HepG2 (cell line): ENCODE results near the gene HNRNPUL1. TPM values are rescaled to one million over a fixed set of nuclear protein-coding genes. Genes with fewer than 3 reads are reported as not detected.

Experiments used
- AGO1 ChIP-seq: fragments of 200-400 bp; formaldehyde crosslinking; IDR thresholded peaks from 2 replicates; pipeline ENCODE4 v1.6.1; 2017; ENCODE audit warnings: mild to moderate bottlenecking, low read depth, low read length, moderate library complexity; ENCODE audit not compliant: poor library complexity, severe bottlenecking
- CEBPB ChIP-seq: IDR thresholded peaks from 2 replicates; pipeline ENCODE4 v1.6.1; 2011; ENCODE audit warnings: low read depth, low read length, improper control_type of control experiment, borderline replicate concordance
- EEA1 ChIP-seq: sonication (generic); formaldehyde crosslinking; IDR thresholded peaks from 2 replicates; pipeline ENCODE4 v1.5.1; 2020; ENCODE audit warnings: mild to moderate bottlenecking, missing genetic modification reagents, borderline replicate concordance
- ERF ChIP-seq: IDR thresholded peaks from 2 replicates; pipeline ENCODE4 v1.6.1; 2018; ENCODE audit warnings: missing biosample characterization, missing genetic modification reagents
- FOXK1 ChIP-seq: sonication (generic); formaldehyde crosslinking; IDR thresholded peaks from 2 replicates; pipeline ENCODE4 v1.4.0; 2020; ENCODE audit warnings: low read depth, missing genetic modification reagents, borderline replicate concordance
- KDM3A ChIP-seq: IDR thresholded peaks from 2 replicates; pipeline ENCODE4 v1.6.1; 2018; ENCODE audit warnings: low read depth, missing compliant biosample characterization
- MIXL1 ChIP-seq: IDR thresholded peaks from 2 replicates; pipeline ENCODE4 v1.6.1; 2016
- NFKB2 ChIP-seq: sonication (generic); formaldehyde crosslinking; IDR thresholded peaks from 2 replicates; pipeline ENCODE4 v1.4.0; 2020; ENCODE audit warnings: missing genetic modification reagents, borderline replicate concordance
- NR2C2 ChIP-seq: sonication (generic); formaldehyde crosslinking; IDR thresholded peaks from 2 replicates; pipeline ENCODE4 v1.4.0; 2020; ENCODE audit warnings: missing genetic modification reagents, mild to moderate bottlenecking, moderate library complexity, borderline replicate concordance
- NR2F1 ChIP-seq, 2 experiments: fragments of 450-650 bp in 1 of 2; formaldehyde crosslinking in 1 of 2; IDR thresholded peaks; 2 replicates each; pipeline versions ENCODE4 v1.5.0 to v1.6.1; 2016 to 2020; ENCODE audit warnings: mild to moderate bottlenecking in 1 of 2, missing compliant biosample characterization in 1 of 2, missing genetic modification reagents in 1 of 2, moderate library complexity in 1 of 2
- PITX1 ChIP-seq: sonication (generic); formaldehyde crosslinking; IDR thresholded peaks from 2 replicates; pipeline ENCODE4 v1.5.1; 2020; ENCODE audit warnings: mild to moderate bottlenecking, missing genetic modification reagents
- POGZ ChIP-seq: sonication (generic); formaldehyde crosslinking; IDR thresholded peaks from 2 replicates; pipeline ENCODE4 v1.4.0; 2020; ENCODE audit warnings: mild to moderate bottlenecking, missing genetic modification reagents
- RFX5 ChIP-seq: IDR thresholded peaks from 2 replicates; pipeline ENCODE4 v1.6.1; 2011; ENCODE audit warnings: low read depth, low read length, improper control_type of control experiment
- SKI ChIP-seq: fragments of 450-650 bp; IDR thresholded peaks from one replicate; pipeline ENCODE4 v1.6.1; 2018; ENCODE audit warnings: mild to moderate bottlenecking; ENCODE audit not compliant: partially characterized antibody
- TBX2 ChIP-seq: sonication (generic); formaldehyde crosslinking; IDR thresholded peaks from 2 replicates; pipeline ENCODE4 v1.5.0; 2020; ENCODE audit warnings: missing genetic modification reagents, mild to moderate bottlenecking, borderline replicate concordance
- TBX3 ChIP-seq: fragments of 450-650 bp; IDR thresholded peaks from 2 replicates; pipeline ENCODE4 v1.6.1; 2017; ENCODE audit warnings: antibody characterized with exemption, mild to moderate bottlenecking, inconsistent platforms, borderline replicate concordance
- ZBTB3 ChIP-seq: sonication (generic); formaldehyde crosslinking; IDR thresholded peaks from 2 replicates; pipeline ENCODE4 v1.4.0; 2020; ENCODE audit warnings: low read depth, mild to moderate bottlenecking, moderate library complexity, missing genetic modification reagents, borderline replicate concordance
- ZNF589 ChIP-seq: sonication (generic); formaldehyde crosslinking; conservative IDR thresholded peaks from 2 replicates; pipeline ENCODE4 v1.8.0; 2022; ENCODE audit warnings: mild to moderate bottlenecking, moderate library complexity, missing genetic modification reagents
- ZNF674 ChIP-seq: sonication (generic); formaldehyde crosslinking; IDR thresholded peaks from 2 replicates; pipeline ENCODE4 v1.5.0; 2020; ENCODE audit warnings: low read depth, mild to moderate bottlenecking, missing genetic modification reagents
- ZNF878 ChIP-seq: sonication (generic); formaldehyde crosslinking; IDR thresholded peaks from 2 replicates; pipeline ENCODE4 v1.8.1; 2023; ENCODE audit warnings: mild to moderate bottlenecking, missing genetic modification reagents, moderate library complexity
- polyA plus RNA-seq, 8 experiments: library from polyadenylated mRNA; depleted of rRNA in 3 of 8; stranded (reverse) in 7 of 8; unstranded in 1 of 8; fragments of >200 nt; fragmentation: Illumina TruSeq in 4 of 8; extraction: Trizol in 4 of 8; gene quantifications; 2 replicates each; pipeline versions ENCODE4 v1.2.1 to v1.2.3, GENCODE V29; 2011 to 2016; ENCODE audit warnings: low read depth in 4 of 8, missing spikeins in 1 of 8, mixed read lengths in 1 of 8; ENCODE audit not compliant: insufficient read depth in 1 of 8
- total RNA-seq, 5 experiments: library from RNA; depleted of rRNA; stranded (reverse); fragments of >200 nt; fragmentation: Illumina TruSeq; extraction: Trizol; gene quantifications; 2 replicates each; pipeline ENCODE4 v1.2.3, GENCODE V29; 2016; ENCODE audit warnings: low read depth in 1 of 5
- TF ChIP-seq, protein P1 (sequence below): sonication (generic); formaldehyde crosslinking; conservative IDR thresholded peaks from 2 replicates; pipeline ENCODE4 v1.4.0; 2020; ENCODE audit warnings: mild to moderate bottlenecking, missing genetic modification reagents, moderate library complexity
- TF ChIP-seq, protein P2 (sequence below): sonication (generic); formaldehyde crosslinking; conservative IDR thresholded peaks from 2 replicates; pipeline ENCODE4 v1.4.0; 2020; ENCODE audit warnings: missing genetic modification reagents
- TF ChIP-seq, protein P3 (sequence below): sonication (generic); formaldehyde crosslinking; IDR thresholded peaks from 2 replicates; pipeline ENCODE4 v1.4.0; 2020; ENCODE audit warnings: missing genetic modification reagents, borderline replicate concordance

HNRNPUL1 gene
- total and polyA plus RNA-seq, 2 of the 13 experiments (the other 11 are each of a cell fraction or from before 2014, with no cell fraction given), result 30.9 to 81.7 TPM

DNA sequence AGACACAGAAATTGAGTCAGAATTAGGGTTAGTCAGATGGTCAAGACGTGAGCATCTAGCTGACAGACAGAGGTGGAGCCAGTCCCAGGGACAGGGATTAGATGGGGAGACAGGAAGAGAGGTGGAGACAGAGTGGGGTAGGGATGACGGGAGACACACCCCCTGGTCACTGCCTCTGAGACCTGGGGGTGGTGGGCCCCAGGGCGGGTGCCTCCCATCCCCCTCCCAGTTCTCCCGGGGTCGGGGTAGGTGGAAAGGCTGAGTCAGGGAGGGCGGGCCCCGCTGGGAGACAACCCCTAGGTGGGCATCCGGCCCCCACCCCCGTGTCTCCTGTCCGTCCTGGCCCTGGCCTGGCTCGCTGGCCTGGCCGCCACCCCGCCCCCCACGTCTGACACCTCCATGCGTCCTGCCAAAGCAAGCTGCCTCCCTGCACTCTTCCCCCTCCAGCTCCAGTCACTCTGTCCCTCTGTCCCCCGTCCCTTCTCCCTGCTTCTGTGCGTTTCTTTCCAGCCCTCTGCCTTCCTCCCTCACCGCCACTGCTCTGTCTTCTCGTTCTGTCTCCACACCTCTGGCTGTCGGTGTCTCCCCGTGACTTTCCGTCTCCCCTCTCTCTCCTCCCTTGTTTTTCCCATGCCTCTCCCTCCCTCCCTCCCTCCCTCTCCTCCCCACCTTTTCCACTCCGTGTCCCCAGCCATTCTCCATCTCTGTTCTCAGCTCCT is 60.9 kb downstream of the HNRNPUL1 start (continued):
- TF ChIP-seq, protein P1, sequence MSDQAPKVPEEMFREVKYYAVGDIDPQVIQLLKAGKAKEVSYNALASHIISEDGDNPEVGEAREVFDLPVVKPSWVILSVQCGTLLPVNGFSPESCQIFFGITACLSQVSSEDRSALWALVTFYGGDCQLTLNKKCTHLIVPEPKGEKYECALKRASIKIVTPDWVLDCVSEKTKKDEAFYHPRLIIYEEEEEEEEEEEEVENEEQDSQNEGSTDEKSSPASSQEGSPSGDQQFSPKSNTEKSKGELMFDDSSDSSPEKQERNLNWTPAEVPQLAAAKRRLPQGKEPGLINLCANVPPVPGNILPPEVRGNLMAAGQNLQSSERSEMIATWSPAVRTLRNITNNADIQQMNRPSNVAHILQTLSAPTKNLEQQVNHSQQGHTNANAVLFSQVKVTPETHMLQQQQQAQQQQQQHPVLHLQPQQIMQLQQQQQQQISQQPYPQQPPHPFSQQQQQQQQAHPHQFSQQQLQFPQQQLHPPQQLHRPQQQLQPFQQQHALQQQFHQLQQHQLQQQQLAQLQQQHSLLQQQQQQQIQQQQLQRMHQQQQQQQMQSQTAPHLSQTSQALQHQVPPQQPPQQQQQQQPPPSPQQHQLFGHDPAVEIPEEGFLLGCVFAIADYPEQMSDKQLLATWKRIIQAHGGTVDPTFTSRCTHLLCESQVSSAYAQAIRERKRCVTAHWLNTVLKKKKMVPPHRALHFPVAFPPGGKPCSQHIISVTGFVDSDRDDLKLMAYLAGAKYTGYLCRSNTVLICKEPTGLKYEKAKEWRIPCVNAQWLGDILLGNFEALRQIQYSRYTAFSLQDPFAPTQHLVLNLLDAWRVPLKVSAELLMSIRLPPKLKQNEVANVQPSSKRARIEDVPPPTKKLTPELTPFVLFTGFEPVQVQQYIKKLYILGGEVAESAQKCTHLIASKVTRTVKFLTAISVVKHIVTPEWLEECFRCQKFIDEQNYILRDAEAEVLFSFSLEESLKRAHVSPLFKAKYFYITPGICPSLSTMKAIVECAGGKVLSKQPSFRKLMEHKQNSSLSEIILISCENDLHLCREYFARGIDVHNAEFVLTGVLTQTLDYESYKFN, result peak; percentile 69
- TF ChIP-seq NR2C2 (CRISPR knock-in tag) (no peak; the same call in 1 of the 2 replicates), ZBTB3 (CRISPR knock-in tag) (no peak), MIXL1 (peak; percentile 27; the same call in 1 of the 2 replicates), CEBPB (no peak), PITX1 (peak; percentile 86), TBX3 (peak; percentile 80; the same call in 1 of the 2 replicates), TBX2 (CRISPR knock-in tag) (peak; percentile 59; the same call in 1 of the 2 replicates), ZNF878 (CRISPR knock-in tag) (0 out of 2 replicates have a peak, but pooled peaks have one; percentile 43), AGO1 (peak; percentile 89), ERF (CRISPR knock-in tag) (peak; percentile 79), RFX5 (no peak), EEA1 (CRISPR knock-in tag) (no peak), NFKB2 (no peak), FOXK1 (CRISPR knock-in tag) (peak; percentile 20; the same call in 1 of the 2 replicates), KDM3A (CRISPR knock-in tag) (peak; percentile 80; the same call in 1 of the 2 replicates), ZNF589 (0 out of 2 replicates have a peak, but pooled peaks have one; percentile 42), ZNF674 (CRISPR knock-in tag) (no peak), NR2F1 (CRISPR knock-in tag; IDR thresholded peaks at IDR 0.05) (0 out of 4 replicates have a peak, but pooled peaks of 1 of the 2 experiments have one; percentile 13), SKI (no peak), POGZ (CRISPR knock-in tag) (no peak)
- TF ChIP-seq, protein P2, sequence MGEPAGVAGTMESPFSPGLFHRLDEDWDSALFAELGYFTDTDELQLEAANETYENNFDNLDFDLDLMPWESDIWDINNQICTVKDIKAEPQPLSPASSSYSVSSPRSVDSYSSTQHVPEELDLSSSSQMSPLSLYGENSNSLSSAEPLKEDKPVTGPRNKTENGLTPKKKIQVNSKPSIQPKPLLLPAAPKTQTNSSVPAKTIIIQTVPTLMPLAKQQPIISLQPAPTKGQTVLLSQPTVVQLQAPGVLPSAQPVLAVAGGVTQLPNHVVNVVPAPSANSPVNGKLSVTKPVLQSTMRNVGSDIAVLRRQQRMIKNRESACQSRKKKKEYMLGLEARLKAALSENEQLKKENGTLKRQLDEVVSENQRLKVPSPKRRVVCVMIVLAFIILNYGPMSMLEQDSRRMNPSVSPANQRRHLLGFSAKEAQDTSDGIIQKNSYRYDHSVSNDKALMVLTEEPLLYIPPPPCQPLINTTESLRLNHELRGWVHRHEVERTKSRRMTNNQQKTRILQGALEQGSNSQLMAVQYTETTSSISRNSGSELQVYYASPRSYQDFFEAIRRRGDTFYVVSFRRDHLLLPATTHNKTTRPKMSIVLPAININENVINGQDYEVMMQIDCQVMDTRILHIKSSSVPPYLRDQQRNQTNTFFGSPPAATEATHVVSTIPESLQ (CRISPR knock-in tag), result no peak
- TF ChIP-seq, protein P3, sequence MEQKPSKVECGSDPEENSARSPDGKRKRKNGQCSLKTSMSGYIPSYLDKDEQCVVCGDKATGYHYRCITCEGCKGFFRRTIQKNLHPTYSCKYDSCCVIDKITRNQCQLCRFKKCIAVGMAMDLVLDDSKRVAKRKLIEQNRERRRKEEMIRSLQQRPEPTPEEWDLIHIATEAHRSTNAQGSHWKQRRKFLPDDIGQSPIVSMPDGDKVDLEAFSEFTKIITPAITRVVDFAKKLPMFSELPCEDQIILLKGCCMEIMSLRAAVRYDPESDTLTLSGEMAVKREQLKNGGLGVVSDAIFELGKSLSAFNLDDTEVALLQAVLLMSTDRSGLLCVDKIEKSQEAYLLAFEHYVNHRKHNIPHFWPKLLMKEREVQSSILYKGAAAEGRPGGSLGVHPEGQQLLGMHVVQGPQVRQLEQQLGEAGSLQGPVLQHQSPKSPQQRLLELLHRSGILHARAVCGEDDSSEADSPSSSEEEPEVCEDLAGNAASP, result peak; percentile 38; the same call in 1 of the 2 replicates
